Glutamatergic neuron (in vitro differentiated cells): ENCODE results near the gene COL8A1. TPM values are rescaled to one million over a fixed set of nuclear protein-coding genes. Genes with fewer than 3 reads are reported as not detected.

Experiments used
- DNase-seq: peaks from one replicate; pipeline ENCODE4 v3.0.0; 2022
- H3K27ac Mint-ChIP-seq: one replicate; pipeline ENCODE4 v1.8.0; 2020; ENCODE audit warnings: mild to moderate bottlenecking, mixed read lengths, inconsistent platforms; ENCODE audit not compliant: unreplicated experiment
- H3K27me3 Mint-ChIP-seq: one replicate; pipeline ENCODE4 v1.8.0; 2020; ENCODE audit warnings: mild to moderate bottlenecking, moderate library complexity, mixed read lengths, inconsistent platforms; ENCODE audit not compliant: unreplicated experiment
- H3K36me3 Mint-ChIP-seq: one replicate; pipeline ENCODE4 v1.8.0; 2020; ENCODE audit warnings: mild to moderate bottlenecking, mixed read lengths, inconsistent platforms; ENCODE audit not compliant: unreplicated experiment
- H3K4me1 Mint-ChIP-seq: one replicate; pipeline ENCODE4 v1.8.0; 2020; ENCODE audit warnings: mild to moderate bottlenecking, low read depth, mixed read lengths, inconsistent platforms; ENCODE audit not compliant: unreplicated experiment
- H3K4me3 Mint-ChIP-seq: one replicate; pipeline ENCODE4 v1.8.0; 2020; ENCODE audit warnings: mild to moderate bottlenecking, mixed read lengths, inconsistent platforms; ENCODE audit not compliant: unreplicated experiment
- H3K9me3 Mint-ChIP-seq: one replicate; pipeline ENCODE4 v1.8.0; 2020; ENCODE audit warnings: mild to moderate bottlenecking, moderate library complexity, mixed read lengths, inconsistent platforms; ENCODE audit not compliant: unreplicated experiment
- total RNA-seq: library from RNA; stranded (reverse); fragmentation: NEBNext Ultra II Directional; extraction: Animal tissue kit (Norgen Biotek cat#: 25700); gene quantifications from one replicate; pipeline ENCODE4 v1.2.1, GENCODE V29; 2021; ENCODE audit not compliant: unreplicated experiment
- TF ChIP-seq, protein P1 (sequence below): fragments of 200-600 bp; sonication (generic); IDR thresholded peaks from one replicate; pipeline ENCODE4 v1.5.0; 2021; ENCODE audit not compliant: partially characterized antibody, unreplicated experiment

The COL8A1 gene
- total RNA-seq, 1 donor from 2014 or later = 0.25 TPM

DNA sequence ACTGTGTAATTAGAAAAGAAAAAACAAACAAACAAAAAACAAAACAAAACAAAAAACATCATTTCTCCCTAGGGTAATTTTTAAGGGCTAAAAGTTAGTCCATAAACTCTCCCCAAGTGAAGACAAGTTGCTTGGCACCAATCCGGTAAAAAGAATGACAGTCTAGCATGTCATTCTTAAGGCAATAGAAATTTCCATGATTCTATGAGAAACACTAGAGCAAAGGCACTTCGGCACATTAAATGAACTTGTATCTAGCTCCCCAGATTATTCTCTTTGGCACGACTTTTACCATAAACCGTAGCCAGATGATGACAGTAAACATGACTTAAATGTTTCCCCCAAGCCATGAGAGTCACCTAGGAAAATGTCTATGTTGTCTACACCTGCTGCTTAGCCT is 10.1 kb downstream of the COL8A1 start:
- H3K4me1 Mint-ChIP-seq = peaks cover 13% of the 10 kb centered on the region
- H3K27me3 Mint-ChIP-seq = no peaks in the 10 kb centered on the region
- H3K9me3 Mint-ChIP-seq = peaks cover 1% of the 10 kb centered on the region
- H3K4me3 Mint-ChIP-seq = no peak overlapping the region
- TF ChIP-seq, protein P1, sequence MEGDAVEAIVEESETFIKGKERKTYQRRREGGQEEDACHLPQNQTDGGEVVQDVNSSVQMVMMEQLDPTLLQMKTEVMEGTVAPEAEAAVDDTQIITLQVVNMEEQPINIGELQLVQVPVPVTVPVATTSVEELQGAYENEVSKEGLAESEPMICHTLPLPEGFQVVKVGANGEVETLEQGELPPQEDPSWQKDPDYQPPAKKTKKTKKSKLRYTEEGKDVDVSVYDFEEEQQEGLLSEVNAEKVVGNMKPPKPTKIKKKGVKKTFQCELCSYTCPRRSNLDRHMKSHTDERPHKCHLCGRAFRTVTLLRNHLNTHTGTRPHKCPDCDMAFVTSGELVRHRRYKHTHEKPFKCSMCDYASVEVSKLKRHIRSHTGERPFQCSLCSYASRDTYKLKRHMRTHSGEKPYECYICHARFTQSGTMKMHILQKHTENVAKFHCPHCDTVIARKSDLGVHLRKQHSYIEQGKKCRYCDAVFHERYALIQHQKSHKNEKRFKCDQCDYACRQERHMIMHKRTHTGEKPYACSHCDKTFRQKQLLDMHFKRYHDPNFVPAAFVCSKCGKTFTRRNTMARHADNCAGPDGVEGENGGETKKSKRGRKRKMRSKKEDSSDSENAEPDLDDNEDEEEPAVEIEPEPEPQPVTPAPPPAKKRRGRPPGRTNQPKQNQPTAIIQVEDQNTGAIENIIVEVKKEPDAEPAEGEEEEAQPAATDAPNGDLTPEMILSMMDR = no peak
- no peak overlapping the region for H3K27ac Mint-ChIP-seq
- H3K36me3 Mint-ChIP-seq = no peaks in the 10 kb centered on the region
- no peak for DNase-seq

DNA sequence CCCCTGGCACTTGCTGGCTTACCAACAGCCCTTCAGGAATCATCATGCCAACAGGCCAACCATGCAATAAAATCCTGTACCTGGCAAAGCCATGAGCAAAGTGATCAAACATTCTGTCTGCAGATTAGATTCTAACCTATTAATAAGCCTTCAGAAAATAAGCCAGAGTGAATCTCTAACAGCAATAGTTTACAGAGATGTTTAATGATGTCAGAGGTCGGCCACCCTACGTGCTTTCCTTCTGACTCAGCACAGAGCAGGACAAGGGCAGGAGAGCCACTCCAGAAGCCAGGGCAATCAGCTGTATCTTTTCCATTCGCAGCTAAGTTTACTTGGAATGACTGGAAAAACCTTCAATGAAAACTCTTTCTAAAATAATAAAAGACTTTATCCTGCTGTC is 13.1 kb downstream of the COL8A1 start:
- H3K27ac Mint-ChIP-seq = no peak overlapping the region

DNA sequence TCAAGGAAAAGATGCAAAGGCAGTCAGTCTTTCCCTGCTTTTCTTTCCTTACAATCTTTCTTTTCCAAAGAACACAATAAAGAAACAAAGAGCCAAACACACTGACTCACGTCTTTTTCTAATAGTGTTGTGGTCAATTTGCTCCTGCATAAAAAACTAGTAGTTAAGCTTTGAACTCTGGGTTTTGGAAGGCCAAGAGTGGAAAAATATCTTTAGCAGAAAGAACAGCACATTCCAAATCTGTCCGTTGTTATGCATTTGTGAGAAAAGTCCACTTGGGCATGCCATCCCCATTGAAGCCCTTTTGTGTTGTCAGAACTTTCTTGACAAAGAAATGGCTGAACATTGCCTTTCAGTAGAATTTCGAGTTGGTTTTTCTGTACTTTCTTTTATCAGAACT is 18.2 kb downstream of the COL8A1 start:
- Mint-ChIP-seq H3K36me3 (no peaks in the 10 kb centered on the region), H3K4me3 (no peak overlapping the region), H3K27me3 (no peaks in the 10 kb centered on the region), H3K27ac (no peak overlapping the region), H3K9me3 (peaks cover 7% of the 10 kb centered on the region), H3K4me1 (peaks cover 7% of the 10 kb centered on the region)
- TF ChIP-seq, protein P1 = no peak
- no peak for DNase-seq

More for the DNA sequence above, 13.1 kb downstream of the COL8A1 start:
- no peak for DNase-seq
- Mint-ChIP-seq H3K27me3 (no peaks in the 10 kb centered on the region), H3K36me3 (no peaks in the 10 kb centered on the region), H3K9me3 (peaks cover 1% of the 10 kb centered on the region), H3K4me1 (peaks cover 2% of the 10 kb centered on the region), H3K4me3 (no peak overlapping the region)
- TF ChIP-seq, protein P1 = no peak

DNA sequence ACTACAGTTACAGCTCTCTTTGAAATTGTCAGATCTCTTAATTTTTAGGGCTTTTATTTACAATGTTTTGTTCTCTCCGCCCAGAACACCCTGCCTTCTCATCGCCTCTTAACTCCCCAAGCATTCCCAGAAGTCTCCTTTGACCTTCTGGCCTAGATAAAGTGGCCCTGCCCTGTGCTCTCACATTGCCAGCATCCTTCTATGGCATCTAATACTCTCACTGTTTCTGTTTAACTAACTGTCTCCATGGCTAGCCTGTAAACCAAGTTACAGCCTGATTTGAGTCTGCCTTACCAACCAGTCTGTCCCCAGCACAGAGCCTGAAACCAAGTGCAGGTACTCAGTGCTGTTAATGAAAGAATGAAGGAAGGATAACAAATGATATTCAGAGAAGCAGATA is 19.9 kb downstream of the COL8A1 start:
- DNase-seq = no peak
- TF ChIP-seq, protein P1 = no peak
- peaks cover 7% of the 10 kb centered on the region for H3K9me3 Mint-ChIP-seq
- H3K4me1 Mint-ChIP-seq = peaks cover 7% of the 10 kb centered on the region
- peak overlapping the region; percentile 36 for H3K27ac Mint-ChIP-seq
- H3K27me3 Mint-ChIP-seq = no peaks in the 10 kb centered on the region
- H3K36me3 Mint-ChIP-seq = no peaks in the 10 kb centered on the region
- no peak overlapping the region for H3K4me3 Mint-ChIP-seq

DNA sequence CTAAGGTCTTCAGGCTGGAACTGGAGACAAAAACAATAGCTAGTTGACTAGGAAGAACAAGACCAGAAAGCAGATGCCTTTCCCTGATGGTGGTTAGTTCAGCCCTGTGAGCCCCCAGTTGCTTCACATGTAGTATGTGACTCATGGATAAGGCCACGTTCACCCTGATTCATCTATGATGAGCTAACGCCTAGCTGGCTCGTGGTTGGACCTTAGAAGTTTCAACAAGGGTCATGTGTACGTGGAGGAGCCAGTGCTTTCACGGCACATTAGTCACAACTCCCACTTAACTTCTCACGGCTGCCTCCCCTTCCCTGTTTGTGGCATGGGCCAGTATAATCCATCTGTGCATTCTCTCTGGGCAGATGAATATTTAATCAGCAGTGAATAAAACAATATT is 20.6 kb downstream of the COL8A1 start:
- Mint-ChIP-seq H3K4me3 (no peak overlapping the region), H3K9me3 (peaks cover 6% of the 10 kb centered on the region), H3K36me3 (no peaks in the 10 kb centered on the region), H3K4me1 (peaks cover 7% of the 10 kb centered on the region), H3K27me3 (no peaks in the 10 kb centered on the region), H3K27ac (no peak overlapping the region)
- DNase-seq = no peak
- TF ChIP-seq, protein P1 = no peak
